GM12892 (cell line): ENCODE results near the gene CCSER2.

Source experiments
- POLR2A ChIP-seq: IDR thresholded peaks from 2 replicates; pipeline ENCODE4 v1.6.1; 2011; ENCODE audit warnings: low read depth, low read length, control low read depth
- POLR2AphosphoS5 ChIP-seq: IDR thresholded peaks from 2 replicates; pipeline ENCODE4 v1.6.1; 2011; ENCODE audit warnings: low read depth, low read length, control low read depth
- TAF1 ChIP-seq: IDR thresholded peaks from 2 replicates; pipeline ENCODE4 v1.6.1; 2011; ENCODE audit warnings: low read depth, mild to moderate bottlenecking, control low read depth, low read length, borderline replicate concordance

DNA sequence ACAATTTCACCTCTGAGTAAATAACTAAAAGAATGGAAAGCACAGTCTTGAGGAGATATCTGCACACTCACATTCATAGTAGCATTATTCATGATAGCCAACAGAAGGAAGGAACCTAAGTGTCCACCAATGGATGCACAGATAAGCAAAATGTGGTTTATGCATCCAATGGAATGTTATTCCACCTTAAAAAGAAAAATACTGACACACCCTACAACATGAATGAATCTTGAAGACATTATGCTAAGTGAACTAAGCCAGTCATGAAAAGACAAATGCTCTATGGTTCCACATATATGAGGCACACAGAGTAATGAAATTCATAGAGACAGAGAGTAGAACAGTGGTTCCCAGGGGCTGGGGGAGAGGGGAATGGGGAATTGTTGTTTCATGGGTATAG, 6.5 kb upstream of the CCSER2 start:
- TF ChIP-seq POLR2A (no peak), POLR2AphosphoS5 (no peak), TAF1 (no peak)
